HG03025 (cell line): Measurements from ENCODE around the gene PYDC2.

ENCODE experiments used
- ATAC-seq: cut with Tn5 transposase; IDR thresholded peaks from one replicate; pipeline ENCODE4 v1.9.1; 2021; ENCODE audit warnings: mild to moderate bottlenecking, moderate library complexity; ENCODE audit not compliant: unreplicated experiment, low FRiP score

The PYDC2 gene

DNA sequence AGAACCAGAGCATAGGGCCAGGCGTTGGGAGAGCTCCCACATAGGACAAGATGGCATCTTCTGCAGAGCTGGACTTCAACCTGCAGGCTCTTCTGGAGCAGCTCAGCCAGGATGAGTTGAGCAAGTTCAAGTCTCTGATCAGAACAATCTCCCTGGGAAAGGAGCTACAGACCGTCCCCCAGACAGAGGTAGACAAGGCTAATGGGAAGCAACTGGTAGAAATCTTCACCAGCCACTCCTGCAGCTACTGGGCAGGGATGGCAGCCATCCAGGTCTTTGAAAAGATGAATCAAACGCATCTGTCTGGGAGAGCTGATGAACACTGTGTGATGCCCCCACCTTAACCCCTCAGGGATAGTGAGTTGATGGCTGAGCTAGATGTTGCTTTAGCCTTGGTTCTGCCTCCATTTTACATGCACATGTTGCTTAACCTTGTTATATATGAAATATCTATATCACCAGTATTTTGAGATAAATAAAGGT, at the start of gene PYDC2:
Gene PYDC2 (plus strand): TSS at position 51 of the 483 bp plus-strand sequence. CDS start 0 bp downstream, at position 51.
- ATAC-seq = no peak

DNA sequence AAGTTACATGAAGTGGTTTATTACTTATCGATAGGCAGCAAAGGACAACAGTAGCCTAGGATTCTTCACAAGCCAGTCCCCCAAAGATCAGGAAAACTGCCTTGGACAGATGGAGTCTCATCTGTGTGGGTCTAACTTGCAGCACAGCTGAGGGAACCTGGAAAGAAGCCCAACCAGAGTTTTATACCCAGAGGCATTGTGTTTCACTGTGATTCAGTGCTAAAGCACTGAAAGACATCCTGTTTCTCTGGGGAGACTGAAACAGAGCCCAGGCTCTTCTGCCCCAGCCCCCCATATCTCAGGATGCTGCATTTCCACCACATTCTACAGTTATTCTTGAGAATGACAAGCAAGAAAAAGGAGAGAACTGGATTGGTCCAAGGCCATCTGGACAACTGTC, 48.2 kb upstream of the PYDC2 start:
- no peak for ATAC-seq

DNA sequence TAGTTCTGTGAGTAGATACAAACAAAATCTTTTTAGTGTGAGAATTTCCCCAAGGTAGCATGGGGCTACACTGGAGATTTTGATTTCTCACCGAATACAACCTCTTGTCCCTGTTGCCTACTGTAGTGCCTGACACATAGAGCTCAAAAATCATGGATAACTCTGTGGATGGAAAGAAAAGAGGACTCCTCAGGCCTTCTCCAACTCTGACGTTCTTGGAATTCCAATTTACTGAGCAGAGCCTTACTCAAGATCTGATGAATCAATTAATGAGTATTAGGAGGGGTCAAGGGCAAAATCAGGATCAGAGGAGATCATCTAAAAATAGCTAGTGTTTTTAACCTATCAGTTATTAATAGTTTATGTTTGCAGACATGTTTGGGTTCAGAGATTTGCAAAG, 46.7 kb upstream of the PYDC2 start:
- no peak for ATAC-seq

DNA sequence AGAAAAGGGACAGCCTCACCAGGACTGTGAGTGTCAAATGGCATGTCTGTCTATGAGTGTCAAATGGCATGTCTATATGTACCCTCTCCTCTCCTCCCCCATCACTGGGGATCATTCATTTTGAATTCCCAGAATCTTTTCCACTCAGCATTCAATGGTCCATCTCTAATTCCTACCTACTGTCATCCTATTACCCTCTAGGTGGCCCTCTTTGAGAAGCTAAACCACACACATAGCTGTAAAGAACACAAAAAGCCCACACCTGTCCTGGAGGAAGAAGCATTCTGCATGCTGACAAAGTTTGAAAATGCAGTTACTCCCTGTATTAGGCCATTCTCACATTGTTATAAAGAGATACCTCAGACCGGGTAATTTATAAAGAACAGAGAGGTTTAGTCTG, 46.2 kb upstream of the PYDC2 start:
- ATAC-seq = no peak

DNA sequence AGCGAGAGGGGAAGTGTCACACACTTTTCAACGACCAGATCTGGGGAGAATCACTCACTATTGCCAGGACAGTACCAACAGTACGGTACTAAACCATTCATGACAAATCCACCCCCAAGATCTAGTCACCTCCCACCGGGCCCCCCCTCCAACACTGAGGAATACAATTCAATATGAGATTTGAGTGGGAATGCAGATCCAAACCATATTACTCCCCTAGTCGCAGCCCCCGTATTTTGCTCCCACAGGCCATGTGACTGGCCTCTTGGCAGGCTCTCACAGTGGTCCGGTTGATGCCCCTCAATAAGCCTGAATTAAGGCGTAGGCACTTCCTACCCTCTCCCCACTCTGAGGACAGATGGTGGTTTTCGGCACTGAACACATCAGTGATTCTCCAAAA, 45.4 kb upstream of the PYDC2 start:
- no peak for ATAC-seq

DNA sequence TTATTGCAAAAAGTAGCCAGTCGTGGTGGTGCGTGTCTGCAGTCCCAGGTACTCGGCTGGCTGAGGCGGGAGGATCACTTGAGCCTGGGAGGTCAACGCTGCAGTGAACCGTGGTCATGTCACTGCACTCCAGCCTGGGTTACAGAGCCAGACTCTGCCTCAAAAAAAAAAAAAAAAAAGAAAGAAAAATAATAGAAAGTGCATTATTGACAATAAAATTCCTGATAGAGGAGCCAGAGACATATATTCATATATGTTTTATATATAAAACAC, 43.6 kb upstream of the PYDC2 start:
- ATAC-seq = no peak

DNA sequence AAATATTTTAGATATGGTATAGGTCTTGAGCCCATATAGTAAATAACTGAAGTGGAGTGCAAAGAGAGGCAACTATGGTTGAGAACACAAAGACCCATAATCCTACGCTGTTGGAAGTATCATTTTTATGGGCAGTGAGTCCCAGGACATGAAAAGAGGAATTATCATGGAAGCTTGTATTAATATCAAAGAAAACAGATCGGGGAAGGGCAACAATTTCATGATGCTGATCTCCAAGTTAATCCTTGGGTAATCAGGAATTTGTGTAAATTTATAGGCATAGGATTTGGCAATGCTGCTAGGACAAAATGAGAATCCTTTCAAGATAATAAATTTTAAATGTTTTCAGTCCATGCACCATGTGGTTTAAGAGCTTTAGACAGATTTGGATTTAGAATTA, 40.2 kb upstream of the PYDC2 start:
- no peak for ATAC-seq

DNA sequence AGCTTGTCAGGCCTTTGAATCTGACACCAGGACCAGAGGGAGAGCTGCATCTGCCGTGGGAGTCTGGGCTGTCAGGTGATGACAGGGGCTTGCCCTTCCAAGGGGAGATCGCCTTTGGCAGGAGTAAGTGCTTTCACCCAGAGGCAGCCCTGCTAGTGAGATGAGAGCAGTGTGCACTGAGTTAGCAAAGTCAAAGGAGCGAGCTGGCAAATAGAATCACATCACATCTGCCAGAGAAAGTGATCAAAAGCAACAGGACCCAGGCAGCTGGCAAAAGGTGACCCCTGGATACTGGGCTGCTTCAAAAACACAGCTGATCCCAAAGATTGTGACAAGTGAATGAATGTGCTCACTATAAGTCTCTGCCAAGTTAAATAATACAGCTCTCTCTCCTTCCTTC, 36.1 kb upstream of the PYDC2 start:
- no peak for ATAC-seq

DNA sequence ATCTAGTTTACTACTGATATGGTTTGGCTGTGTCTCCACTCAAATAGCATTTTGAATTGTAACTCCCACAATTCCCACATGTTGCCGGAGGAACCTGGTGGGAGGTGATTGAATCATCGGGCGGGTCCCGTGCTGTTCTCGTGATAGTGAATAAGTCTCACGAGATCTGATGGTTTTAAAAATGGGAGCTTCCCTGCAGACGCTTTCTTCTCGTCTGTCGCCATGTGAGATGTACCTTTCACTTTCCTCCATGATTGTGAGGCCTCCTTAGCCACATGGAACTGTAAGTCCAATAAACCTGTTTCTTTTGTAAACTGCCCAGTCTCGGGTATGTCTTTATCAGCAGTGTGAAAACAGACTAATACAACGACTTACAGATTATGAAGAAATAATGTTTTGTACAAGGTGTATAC, 35.6 kb upstream of the PYDC2 start:
- ATAC-seq = no peak

DNA sequence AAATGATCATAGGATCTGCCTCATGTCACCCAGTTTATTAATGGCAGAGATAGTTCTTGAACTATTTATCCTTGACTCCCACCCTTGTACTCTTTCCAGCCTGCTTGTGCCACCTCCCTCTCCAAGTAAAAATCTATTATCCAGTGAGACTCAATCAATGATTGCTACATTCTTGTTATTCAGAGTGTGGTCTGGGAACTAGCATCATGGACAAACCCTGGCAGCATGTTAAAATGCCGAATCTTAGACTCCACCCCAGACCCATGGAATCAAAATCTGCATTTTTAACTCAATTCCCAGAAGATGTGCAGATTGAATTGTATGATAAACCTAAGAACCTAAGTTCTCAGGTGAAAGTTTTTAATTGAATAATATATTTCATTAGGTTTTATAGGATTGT, 34.7 kb upstream of the PYDC2 start:
- ATAC-seq = no peak

DNA sequence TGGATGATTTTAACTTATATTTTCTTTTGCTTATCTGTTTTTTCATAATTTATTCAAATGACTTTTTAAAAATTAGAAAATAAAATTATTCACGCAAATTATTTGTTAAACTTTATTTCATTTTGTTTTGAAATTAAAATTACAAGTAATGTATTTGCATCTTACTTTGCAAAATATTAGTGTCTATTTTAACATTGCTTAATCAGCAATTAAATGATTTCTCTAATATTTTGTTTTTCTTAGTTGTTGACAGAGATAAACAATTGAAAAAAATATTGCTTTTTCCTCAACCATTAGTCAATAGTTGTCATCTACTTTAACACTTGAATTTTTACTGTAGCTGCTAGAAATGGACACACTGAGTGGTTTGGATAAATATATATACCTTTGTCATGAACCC, 32.8 kb upstream of the PYDC2 start:
- ATAC-seq = no peak

DNA sequence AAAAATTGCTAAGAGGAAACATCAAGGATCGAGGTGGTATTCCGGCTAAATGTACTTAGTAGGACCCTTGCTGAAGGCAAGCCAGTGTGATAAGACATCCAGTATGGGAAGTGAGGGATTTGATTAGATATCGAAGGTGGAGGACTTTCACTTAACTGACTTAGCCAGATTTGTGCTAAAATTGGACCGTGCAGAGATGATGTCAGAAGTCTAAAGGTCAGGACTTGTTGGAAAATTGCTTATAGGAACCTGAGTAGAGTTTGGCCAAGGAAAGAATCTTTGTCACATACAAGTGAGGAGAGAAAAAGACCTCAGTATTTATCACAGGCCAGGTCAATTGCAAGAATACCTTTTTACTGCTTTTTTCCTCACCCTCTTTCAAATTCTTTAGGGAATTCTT, 30.9 kb upstream of the PYDC2 start:
- no peak for ATAC-seq

DNA sequence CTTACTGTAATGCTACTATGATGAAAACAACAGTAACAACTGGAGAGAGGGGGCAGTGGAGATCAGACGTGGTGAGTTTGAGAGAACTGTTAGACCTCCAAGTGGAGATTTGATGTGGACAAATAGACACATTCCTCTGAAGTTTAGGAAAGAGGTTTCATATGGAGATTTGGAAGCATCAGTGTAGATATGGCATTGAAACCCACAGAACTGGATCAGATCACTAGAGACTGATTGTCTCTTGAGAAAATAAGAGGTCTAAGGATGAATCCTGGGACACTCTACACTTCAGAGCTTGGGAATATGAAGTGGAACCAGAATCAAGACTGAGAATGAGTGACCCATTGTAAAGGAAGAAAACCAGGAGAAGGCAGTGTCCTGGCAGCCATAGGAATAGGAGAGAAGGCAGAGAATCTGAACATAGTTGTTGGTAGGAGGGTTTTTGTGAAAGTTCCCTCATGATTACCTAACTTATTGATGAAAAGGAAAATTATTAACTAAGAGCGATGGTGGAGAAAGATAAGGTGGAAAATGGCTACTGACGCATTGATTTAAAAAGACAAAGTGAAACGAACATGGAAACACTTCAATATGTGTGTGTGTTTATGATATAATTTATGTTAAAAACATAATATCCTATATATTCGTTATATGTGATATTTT, 29.7 kb upstream of the PYDC2 start:
- no peak for ATAC-seq

DNA sequence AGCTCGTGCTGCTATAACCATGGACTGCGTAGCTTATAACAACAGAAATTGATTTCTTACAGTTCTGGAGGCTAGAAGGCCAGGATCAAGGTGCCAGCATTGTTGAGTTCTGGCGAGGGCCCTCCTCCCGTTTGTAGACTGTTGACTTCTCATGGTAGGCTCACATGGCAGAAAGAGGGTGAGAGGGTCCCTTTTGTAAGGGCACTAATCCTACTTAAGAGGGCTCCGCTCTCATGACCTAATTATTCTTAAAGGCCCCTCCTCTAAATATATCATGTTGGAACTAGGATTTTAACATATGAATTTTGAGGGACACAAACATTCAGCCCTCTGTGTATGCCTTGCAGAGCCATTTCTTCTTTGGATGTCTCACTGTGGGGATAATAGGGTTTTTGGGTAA, 28.8 kb upstream of the PYDC2 start:
- no peak for ATAC-seq

DNA sequence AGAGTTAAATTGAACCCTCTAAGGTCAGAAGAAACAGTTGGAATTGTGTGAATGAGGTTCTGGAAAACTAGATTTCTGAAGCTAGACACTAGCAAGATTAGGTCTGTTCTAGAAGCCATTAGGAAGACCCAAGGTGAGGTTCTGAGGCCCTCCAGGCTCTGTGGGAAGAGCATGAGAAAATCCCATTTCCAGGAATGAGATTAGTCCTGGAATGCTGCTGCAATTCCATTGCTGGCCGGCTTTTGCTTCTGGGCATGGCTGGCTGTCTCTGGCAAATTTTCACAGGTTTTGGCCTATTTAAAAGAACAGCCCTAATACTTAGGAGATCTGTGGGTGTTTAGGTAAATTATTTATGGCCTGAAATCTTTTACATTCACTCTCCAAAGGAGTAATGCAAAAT, 26.9 kb upstream of the PYDC2 start:
- ATAC-seq = no peak

DNA sequence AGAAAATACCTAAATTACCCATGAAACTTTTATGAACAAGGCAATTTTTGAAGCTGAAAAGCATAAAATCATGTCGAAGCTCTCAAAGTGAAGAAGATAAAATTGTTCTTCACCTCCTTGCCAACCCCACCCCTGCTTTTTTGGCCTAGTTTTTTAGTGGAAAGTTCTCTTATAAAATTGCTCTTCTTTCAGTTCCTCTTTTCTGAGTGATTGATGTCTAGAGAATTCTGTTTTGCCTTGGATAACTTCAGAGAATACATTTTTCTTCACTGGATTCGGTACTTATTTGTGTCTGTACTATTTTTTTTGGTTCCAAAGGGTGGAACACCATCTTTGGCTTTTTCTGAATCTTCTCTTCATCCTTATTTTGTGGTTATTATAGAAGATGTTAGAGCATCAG, 25.0 kb upstream of the PYDC2 start:
- no peak for ATAC-seq

DNA sequence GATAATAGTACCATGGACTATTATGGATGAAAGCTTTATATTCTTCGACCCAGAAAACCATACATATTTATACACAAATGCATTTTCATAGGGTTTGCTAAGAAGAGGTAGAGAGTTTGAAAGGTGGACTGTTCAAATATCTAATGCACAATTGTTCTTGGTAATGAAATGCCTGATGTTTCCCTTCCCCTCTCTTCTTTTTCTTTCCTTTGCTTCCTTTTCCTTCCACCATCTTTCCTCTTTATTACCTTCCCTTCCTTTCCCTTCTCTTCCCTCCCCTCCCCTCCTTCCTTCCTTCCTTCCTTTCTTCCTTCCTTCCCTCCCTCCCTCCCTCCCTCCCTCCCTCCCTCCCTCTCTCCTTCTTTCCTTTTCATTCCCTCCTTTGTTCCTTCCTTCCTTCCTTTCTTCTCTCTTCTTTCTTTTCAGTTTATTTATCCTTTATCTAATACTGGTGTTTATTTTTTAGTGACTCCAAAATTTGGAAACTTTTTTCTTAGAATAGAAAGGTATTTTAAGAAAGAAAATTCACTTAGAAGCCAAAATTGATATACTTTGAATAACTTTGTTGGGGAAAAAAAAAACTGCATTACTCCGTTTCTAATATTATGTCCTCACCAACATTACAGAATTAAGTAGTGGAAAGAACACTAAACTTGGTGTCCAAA, 22.7 kb upstream of the PYDC2 start:
- ATAC-seq = no peak

DNA sequence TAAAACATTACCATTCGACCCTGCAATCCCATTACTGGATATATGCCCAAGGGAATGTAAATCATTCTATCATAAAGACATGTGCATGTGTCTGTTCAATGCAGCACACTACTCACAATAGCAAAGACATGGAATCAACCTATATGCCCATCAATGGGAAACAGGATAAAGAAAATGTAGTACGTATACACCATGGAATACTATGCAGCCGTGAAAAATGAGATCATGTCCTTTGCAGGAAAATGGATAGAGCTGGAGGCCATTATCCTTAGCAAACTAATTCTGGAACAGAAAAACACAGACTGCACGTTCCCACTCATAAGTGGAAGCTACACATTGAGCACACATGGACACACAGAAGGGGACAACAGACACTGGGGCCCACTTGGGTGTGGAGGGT, 20.4 kb upstream of the PYDC2 start:
- ATAC-seq = no peak

DNA sequence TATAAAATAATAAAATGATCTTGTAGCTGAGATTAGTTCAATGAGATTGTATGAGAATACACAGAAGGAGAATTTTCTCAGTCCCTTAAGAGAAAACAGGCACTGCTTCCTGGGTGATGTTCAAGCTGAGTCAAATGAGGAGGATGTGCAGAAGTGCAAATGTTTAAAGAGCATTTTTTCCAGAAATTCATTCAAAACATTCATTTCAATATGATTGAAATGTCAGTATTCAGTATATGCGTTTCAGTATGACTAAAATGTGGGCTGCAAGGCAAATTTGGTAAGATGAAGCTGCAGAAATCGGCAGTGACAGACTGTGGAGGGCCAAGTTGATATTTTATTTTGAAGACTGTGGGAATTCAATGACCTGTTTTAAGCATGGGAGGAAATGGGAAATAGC, 19.3 kb upstream of the PYDC2 start:
- ATAC-seq = no peak

DNA sequence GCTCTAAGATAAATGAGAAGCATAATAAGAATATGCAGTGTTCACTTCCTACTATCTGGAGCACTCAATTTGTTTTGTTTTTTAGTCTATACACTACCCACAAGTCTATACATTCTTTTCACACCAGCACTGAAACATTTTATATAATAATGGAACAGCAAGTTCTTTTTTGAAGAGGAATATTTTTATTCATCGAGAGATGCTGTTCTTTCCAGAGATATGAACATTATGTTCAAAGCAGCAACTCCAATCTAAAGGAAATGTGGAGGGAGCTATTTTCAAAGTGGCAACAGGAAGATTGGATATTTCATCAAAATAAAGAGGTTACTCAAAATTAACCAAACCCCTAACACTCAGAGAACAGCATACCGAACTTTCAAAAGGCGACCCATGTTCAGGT, 16.4 kb upstream of the PYDC2 start:
- no peak for ATAC-seq

DNA sequence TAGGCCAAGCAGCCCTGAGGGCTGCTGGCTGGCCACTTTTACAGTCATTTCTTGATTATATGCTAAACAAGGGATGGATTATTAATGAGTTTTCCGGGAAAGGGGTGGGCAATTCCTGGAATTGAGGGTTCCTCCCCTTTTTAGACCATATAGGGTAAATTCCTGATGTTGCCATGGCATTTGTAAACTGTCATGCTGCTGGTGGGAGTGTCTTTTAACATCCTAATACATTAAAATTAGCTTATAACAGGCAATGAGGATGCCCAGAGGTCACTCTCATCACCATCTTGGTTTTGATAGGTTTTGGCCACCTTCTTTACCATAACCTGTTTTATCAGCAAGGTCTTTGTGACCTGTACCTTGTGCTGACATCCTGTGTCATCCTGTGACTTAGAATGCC, 11.7 kb upstream of the PYDC2 start:
- no peak for ATAC-seq

DNA sequence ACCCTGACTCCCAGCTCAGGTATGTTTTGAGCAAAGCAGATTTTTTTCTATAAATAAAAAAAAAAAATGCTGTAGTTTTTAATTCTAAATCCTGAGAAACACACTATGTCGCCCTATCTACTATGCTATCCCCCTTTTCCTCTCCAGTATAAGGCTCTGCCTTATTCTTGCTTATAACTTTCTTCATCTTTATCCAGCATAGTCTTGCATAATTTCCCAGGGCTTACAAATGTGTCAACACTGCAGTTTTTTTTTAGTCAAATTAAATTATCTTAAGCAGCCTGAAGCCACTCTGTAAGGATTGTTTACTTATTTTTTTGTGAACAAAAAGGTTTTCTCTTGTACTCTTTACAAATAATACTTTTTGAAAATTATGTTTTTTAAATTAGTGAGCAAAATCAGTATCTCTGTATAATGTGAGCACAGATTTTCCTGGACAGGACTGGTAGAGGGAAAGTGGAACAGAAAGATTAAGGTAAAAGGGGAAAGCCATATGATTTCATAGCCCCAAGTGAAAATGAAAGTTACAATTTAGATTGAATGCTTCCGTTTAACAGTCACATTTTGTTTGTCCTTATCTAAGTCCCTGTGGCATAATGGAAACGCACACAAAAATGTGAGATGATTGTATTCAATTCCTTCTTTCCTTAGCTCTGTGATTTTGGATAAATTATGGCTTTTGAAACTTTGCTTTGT, 5.6 kb upstream of the PYDC2 start:
- ATAC-seq = no peak
